Thoracic aorta (tissue), 2 donors: ENCODE results near the gene SCT. TPM values are rescaled to one million over a fixed set of nuclear protein-coding genes. Genes with fewer than 3 reads are reported as not detected.

Experiments
- ATAC-seq: fragments of 150-250 bp; one replicate; pipeline ENCODE4 v1.8.0; 2017; ENCODE audit warnings: low read depth; ENCODE audit not compliant: insufficient number of reproducible peaks, low FRiP score
- DNase-seq: peaks from one replicate; pipeline ENCODE4 v3.0.0-alpha.2; 2020; ENCODE audit warnings: low spot score
- H3K27ac ChIP-seq, 2 donors: fragments of 200-600 bp; sonication (generic); 1 replicate in 1 of 2; 2 replicates in 1 of 2; pipeline ENCODE4 v1.5.1; 2016; ENCODE audit warnings: mild to moderate bottlenecking in 2 of 2, moderate library complexity in 2 of 2
- H3K27me3 ChIP-seq: fragments of 200-600 bp; sonication (generic); replicated peaks from 2 replicates; pipeline ENCODE4 v1.6.0; 2016; ENCODE audit warnings: mild to moderate bottlenecking; ENCODE audit not compliant: insufficient read depth
- H3K36me3 ChIP-seq: fragments of 200-600 bp; sonication (generic); one replicate; pipeline ENCODE4 v1.5.1; 2016
- H3K4me1 ChIP-seq, 2 donors: fragments of 200-600 bp; sonication (generic); 1 replicate in 1 of 2; 2 replicates in 1 of 2; pipeline versions ENCODE4 v1.5.1 to v1.6.0; 2016; ENCODE audit warnings: low read depth in 2 of 2, mild to moderate bottlenecking in 1 of 2; ENCODE audit not compliant: control insufficient read depth in 1 of 2
- H3K4me3 ChIP-seq: fragments of 200-600 bp; sonication (generic); 2 replicates; pipeline ENCODE4 v1.5.1; 2016; ENCODE audit warnings: mild to moderate bottlenecking
- H3K9me3 ChIP-seq: fragments of 200-600 bp; sonication (generic); 2 replicates; pipeline ENCODE4 v1.5.1; 2016
- CTCF ChIP-seq: fragments of 200-600 bp; sonication (generic); IDR thresholded peaks from one replicate; pipeline ENCODE4 v1.5.1; 2019; ENCODE audit warnings: antibody characterized with exemption
- total RNA-seq, 2 donors: library from RNA; depleted of rRNA; stranded (reverse); fragments of >200 nt; gene quantifications; one replicate each; pipeline versions ENCODE4 v1.1.0 to v1.2.3, GENCODE V29; 2016

Gene SCT
- total RNA-seq, 2 donors from 2014 or later, result not detected

DNA sequence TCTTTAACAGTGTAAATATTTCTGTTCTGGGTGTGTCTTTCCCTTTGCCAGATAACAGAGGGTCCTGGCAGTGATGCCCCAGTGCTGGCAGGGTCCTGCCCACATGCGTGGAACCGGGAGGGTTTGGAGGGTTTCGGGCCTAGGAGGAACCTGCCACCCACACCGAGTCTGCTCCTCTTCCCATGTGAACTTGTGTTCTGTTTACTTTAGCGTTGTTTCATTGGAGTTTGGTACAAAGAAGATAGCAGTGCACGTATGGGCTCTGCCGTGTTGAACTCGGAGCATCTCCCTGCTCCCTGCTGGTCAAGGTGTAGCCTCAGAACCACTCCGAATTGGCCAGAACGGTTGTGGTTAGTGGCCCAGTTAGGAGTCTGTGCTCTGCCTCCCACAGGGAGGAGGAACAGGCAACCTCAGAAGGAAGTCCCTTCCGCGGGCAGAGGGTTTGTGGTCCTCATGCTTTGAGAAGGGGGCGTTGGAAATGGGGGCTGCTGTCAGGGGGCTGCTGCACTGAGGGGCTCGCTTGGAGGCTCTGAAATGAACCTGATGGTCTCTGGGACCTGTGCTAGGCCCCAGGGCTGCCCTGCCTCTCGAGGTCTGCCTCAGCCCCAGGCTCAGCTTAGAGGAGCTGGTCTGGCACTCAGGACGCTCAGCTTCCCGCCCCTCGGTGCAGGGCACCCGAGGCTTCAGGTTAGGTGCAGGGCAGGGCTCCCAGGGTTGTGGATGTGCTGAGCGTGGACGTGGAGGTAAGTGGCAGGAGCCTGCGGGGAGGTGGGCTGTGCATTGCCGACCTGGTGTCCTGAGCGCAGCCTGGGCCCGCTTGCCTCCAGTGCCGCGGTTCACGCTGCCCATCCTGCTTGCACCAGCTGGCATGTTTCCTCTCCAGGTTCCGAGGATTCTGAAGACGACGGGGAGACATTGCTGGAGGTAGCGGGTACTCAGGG lies 40.3 kb downstream of the SCT start:
- Histone ChIP-seq H3K36me3 (peaks cover 78% of the 10 kb centered on the region), H3K27me3 (no peaks in the 10 kb centered on the region), H3K4me3 (no peak overlapping the region), H3K9me3 (no peaks in the 10 kb centered on the region), H3K4me1 (no peaks in the 10 kb centered on the region), H3K27ac (no peak overlapping the region)
- ATAC-seq (no peak), DNase-seq (no peak)
- TF ChIP-seq CTCF, result no peak

GRCh38 chr11:584287-584686 lies 42.7 kb downstream of the SCT start:
- H3K27ac ChIP-seq, result no peak overlapping the region
- no peak overlapping the region for H3K4me3 ChIP-seq
- peaks cover 9 to 11% of the 10 kb centered on the region in 2 donors for H3K4me1 ChIP-seq
- TF ChIP-seq CTCF, result no peak
- H3K9me3 ChIP-seq, result no peaks in the 10 kb centered on the region
- ATAC-seq, result no peak
- peaks cover 62% of the 10 kb centered on the region for H3K36me3 ChIP-seq
- no peaks in the 10 kb centered on the region for H3K27me3 ChIP-seq
- no peak for DNase-seq

- TF ChIP-seq CTCF, result no peak
- Histone ChIP-seq H3K36me3 (peaks cover 38% of the 10 kb centered on the region), H3K27ac (no peak overlapping the region), H3K9me3 (no peaks in the 10 kb centered on the region), H3K4me1 (peaks cover 33 to 35% of the 10 kb centered on the region in 2 donors), H3K4me3 (no peak overlapping the region), H3K27me3 (no peaks in the 10 kb centered on the region)
- ATAC-seq (no peak), DNase-seq (no peak)
These were observed 45.2 kb downstream of the SCT start for GRCh38 chr11:581752-582151.

DNA sequence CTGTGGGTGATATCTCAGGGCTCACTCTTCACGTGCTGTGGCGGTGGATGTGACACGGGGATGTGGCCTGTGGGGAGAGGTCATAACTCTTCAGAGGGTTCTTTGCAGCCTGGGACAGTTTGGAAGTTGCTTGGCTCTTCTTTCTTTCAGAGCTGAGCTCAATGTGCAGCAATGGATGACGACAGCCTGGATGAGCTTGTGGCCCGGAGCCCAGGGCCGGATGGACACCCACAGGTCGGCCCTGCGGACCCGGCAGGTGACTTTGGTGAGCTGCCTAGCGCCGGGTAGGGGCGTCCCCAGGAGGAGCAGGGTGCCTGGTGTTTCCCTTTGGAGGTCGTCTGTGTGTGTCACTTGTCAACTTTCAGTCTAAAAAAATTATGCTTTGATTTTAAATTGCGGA lies 45.6 kb downstream of the SCT start:
- no peak for DNase-seq
- no peak for ATAC-seq
- no peak overlapping the region for H3K27ac ChIP-seq
- H3K4me3 ChIP-seq, result no peak overlapping the region
- H3K4me1 ChIP-seq, result peaks cover 33 to 35% of the 10 kb centered on the region in 2 donors
- peaks cover 34% of the 10 kb centered on the region for H3K36me3 ChIP-seq
- no peaks in the 10 kb centered on the region for H3K9me3 ChIP-seq
- H3K27me3 ChIP-seq, result no peaks in the 10 kb centered on the region
- TF ChIP-seq CTCF, result no peak

DNA sequence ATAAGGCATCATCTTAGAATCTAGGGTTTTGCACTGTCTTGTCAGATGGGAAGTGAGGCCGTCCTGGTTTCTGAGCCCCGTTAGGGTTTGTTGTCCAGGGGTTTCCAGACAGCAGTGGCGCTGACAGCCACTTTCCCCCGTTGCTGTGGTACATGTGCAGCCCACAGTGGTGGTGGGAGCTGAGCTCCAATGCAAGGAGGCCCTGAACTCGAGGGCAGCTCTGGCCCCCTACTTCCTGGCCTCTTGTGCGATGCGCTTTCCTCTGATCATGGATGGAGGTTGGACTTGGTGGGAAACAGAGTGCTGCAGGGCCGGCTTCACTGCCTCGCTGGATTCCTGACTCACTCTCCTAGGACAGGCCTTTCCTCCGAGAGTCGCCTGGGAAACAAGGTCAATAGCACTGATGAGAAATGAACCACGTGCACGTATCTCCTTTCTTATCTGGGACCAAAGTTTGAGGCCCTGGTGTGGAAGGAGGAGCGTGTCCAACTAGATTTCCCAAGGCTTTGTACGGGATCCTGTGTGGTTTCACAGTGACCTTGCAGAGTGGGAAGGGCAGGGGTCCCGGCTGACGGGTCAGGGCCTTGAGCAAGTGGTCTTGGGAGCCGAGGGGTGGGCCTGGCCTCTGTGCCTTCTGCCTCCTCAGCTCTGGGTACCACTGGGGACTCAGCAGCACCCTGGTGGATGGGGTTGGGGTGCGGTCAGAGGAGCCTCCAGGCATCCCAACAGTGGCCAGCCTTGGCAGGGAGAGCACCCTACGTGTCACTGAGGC lies 47.0 kb downstream of the SCT start:
- ATAC-seq (no peak), DNase-seq (no peak)
- Histone ChIP-seq H3K9me3 (no peaks in the 10 kb centered on the region), H3K4me3 (no peak overlapping the region), H3K27ac (no peak overlapping the region), H3K4me1 (peaks cover 36 to 39% of the 10 kb centered on the region in 2 donors), H3K36me3 (peaks cover 28% of the 10 kb centered on the region), H3K27me3 (no peaks in the 10 kb centered on the region)
- no peak for TF ChIP-seq CTCF
